ENCODE data around the gene MAPKAPK3.

- TF ChIP-seq CTCF (IDR thresholded peaks at IDR 0.05) = no peak
- no peak for TF ChIP-seq POLR2A (IDR thresholded peaks at IDR 0.05)
These were observed 1.8 kb upstream of the MAPKAPK3 start for GRCh38 chr3:50615190-50615589.

Data from ovary (tissue), 3 donors.